Common myeloid progenitor, CD34-positive (primary cell): Measurements from ENCODE around the gene ABHD4.
"Not testable (repeated sequence)": the region's sequence is repeated elsewhere in the genome, so short reads cannot be mapped to it uniquely, and the experiment has no call there.

Source experiments
- CTCF ChIA-PET: fragments of 350-600 bp; sonication (Branson Sonifier 250); formaldehyde crosslinking; loops from one replicate; lab custom pipeline; 2021; ENCODE audit warnings: antibody characterized with exemption; lab: Charles Lee
- POLR2A ChIA-PET: fragments of 350-600 bp; sonication (Branson Sonifier 250); formaldehyde crosslinking; loops from one replicate; lab custom pipeline; 2021; ENCODE audit warnings: antibody characterized with exemption; lab: Charles Lee
- DNase-seq, 3 donors: peaks; one replicate each; pipeline versions ENCODE4 v3.0.0 to v3.0.0-alpha.2; 2013
- H3K27ac ChIP-seq, 2 experiments: 1 replicate in 1 of 2; 2 replicates in 1 of 2; pipeline ENCODE4 v1.7.0; 2013; ENCODE audit warnings: inconsistent platforms in 2 of 2, low read length in 2 of 2, mild to moderate bottlenecking in 2 of 2, low read depth in 1 of 2, moderate library complexity in 1 of 2; ENCODE audit not compliant: severe bottlenecking in 2 of 2, insufficient read depth in 1 of 2, poor library complexity in 1 of 2
- H3K27me3 ChIP-seq, 5 experiments: replicated peaks in 2 of 5; 1 replicate in 3 of 5; 2 replicates in 2 of 5; pipeline versions ENCODE4 v1.6.1 to v1.7.0; 2013; ENCODE audit warnings: low read length in 4 of 5, mild to moderate bottlenecking in 2 of 5, moderate library complexity in 2 of 5, inconsistent platforms in 1 of 5; ENCODE audit not compliant: insufficient read depth in 5 of 5, control insufficient read depth in 4 of 5
- H3K36me3 ChIP-seq, 4 experiments: 1 replicate in 2 of 4; 2 replicates in 2 of 4; pipeline versions ENCODE4 v1.6.1 to v1.7.0; 2013; ENCODE audit warnings: low read length in 3 of 4, control low read depth in 1 of 4, mild to moderate bottlenecking in 1 of 4; ENCODE audit not compliant: control insufficient read depth in 4 of 4, insufficient read depth in 4 of 4
- H3K4me1 ChIP-seq, 4 experiments: 1 replicate in 3 of 4; 2 replicates in 1 of 4; pipeline versions ENCODE4 v1.6.1 to v1.7.1; 2013; ENCODE audit warnings: low read length in 3 of 4, mild to moderate bottlenecking in 3 of 4, control low read depth in 1 of 4, inconsistent platforms in 1 of 4, moderate library complexity in 1 of 4; ENCODE audit not compliant: control insufficient read depth in 4 of 4, insufficient read depth in 4 of 4; ENCODE audit errors: control extremely low read depth in 1 of 4
- H3K4me3 ChIP-seq, 7 experiments: 1 replicate in 4 of 7; 2 replicates in 3 of 7; pipeline versions ENCODE4 v1.5.1 to v1.7.0; 2013; ENCODE audit warnings: mild to moderate bottlenecking in 7 of 7, low read length in 6 of 7, moderate library complexity in 6 of 7, inconsistent platforms in 2 of 7, low read depth in 2 of 7, control low read depth in 1 of 7; ENCODE audit not compliant: insufficient read depth in 4 of 7, control insufficient read depth in 1 of 7; ENCODE audit errors: extremely low read depth in 1 of 7
- H3K9me3 ChIP-seq, 5 experiments: 1 replicate in 4 of 5; 2 replicates in 1 of 5; pipeline versions ENCODE4 v1.6.1 to v1.7.1; 2013; ENCODE audit warnings: low read length in 4 of 5, mild to moderate bottlenecking in 2 of 5, inconsistent platforms in 1 of 5, low read depth in 1 of 5, moderate library complexity in 1 of 5; ENCODE audit not compliant: control insufficient read depth in 4 of 5, insufficient read depth in 2 of 5; ENCODE audit errors: control extremely low read depth in 1 of 5
- WGBS: methylation state at CpG from one replicate; pipeline ENCODE4 v1.1.5; 2013; ENCODE audit not compliant: insufficient coverage; 5-methylcytosine and 5-hydroxymethylcytosine counted together

ABHD4 gene

GRCh38 chr14:22614240-22614799 lies 16.2 kb downstream of the ABHD4 start:
- no peaks in the 10 kb centered on the region for H3K27me3 ChIP-seq
- H3K4me3 ChIP-seq: no peak overlapping the region
- no peak overlapping the region for H3K27ac ChIP-seq
- ChIA-PET CTCF (interaction anchor here (1.2 kb wide), 1 partner anchor 15 kb away, joined by 4 read pairs; the partner anchor contains the start of gene ABHD4), POLR2A (no interaction called here)
- WGBS: 77% methylated on average over 5 of the region's 6 CpGs
- H3K36me3 ChIP-seq: peaks cover 6 to 34% (median 20%) of the 10 kb centered on the region in 4 experiments
- peaks cover 0 to 3% (median 0%) of the 10 kb centered on the region in 4 experiments for H3K4me1 ChIP-seq
- H3K9me3 ChIP-seq: no peaks in the 10 kb centered on the region
- peak in 2 of 3 donors; percentile 32 to 52 for DNase-seq

GRCh38 chr14:22615765-22616164 lies 17.7 kb downstream of the ABHD4 start:
- H3K4me3 ChIP-seq, H3K4me1 ChIP-seq, H3K27ac ChIP-seq, H3K27me3 ChIP-seq, CTCF ChIA-PET, DNase-seq, POLR2A ChIA-PET, H3K9me3 ChIP-seq: not testable (repeated sequence)
- peaks cover 4 to 21% (median 9%) of the 10 kb centered on the region in 4 experiments for H3K36me3 ChIP-seq
- 100% methylated on average over 1 of the region's 2 CpGs for WGBS

- peaks cover 8 to 18% (median 15%) of the 10 kb centered on the region in 4 experiments for H3K4me1 ChIP-seq
- H3K4me3 ChIP-seq: no peak overlapping the region
- no peaks in the 10 kb centered on the region for H3K36me3 ChIP-seq
- no peaks in the 10 kb centered on the region for H3K9me3 ChIP-seq
- no peaks in the 10 kb centered on the region for H3K27me3 ChIP-seq
- no peak for DNase-seq
- ChIA-PET CTCF (no interaction called here), POLR2A (no interaction called here)
- WGBS: 100% methylated on average over 1 of the region's 2 CpGs
- no peak overlapping the region for H3K27ac ChIP-seq
Observed at GRCh38 chr14:22622255-22622654, 24.2 kb downstream of the ABHD4 start.

GRCh38 chr14:22623047-22623446 lies 24.9 kb downstream of the ABHD4 start:
- 0% methylated on average over 2 of the region's 2 CpGs for WGBS
- Histone ChIP-seq H3K27me3 (no peaks in the 10 kb centered on the region), H3K4me3 (no peak overlapping the region), H3K27ac (no peak overlapping the region), H3K36me3 (no peaks in the 10 kb centered on the region), H3K9me3 (no peaks in the 10 kb centered on the region), H3K4me1 (peaks cover 8 to 18% (median 15%) of the 10 kb centered on the region in 4 experiments)
- ChIA-PET POLR2A (no interaction called here), CTCF (no interaction called here)
- peak; percentile 26 to 72 (median 59) for DNase-seq

GRCh38 chr14:22626590-22626989 lies 28.5 kb downstream of the ABHD4 start:
- ChIA-PET CTCF (interaction anchor here (0.6 to 1.3 kb wide), 2 partner anchors 15 to 22 kb away, joined by 3 read pairs; no protein-coding TSS in a partner anchor), POLR2A (no interaction called here)
- DNase-seq: no peak
- Histone ChIP-seq H3K27me3 (no peaks in the 10 kb centered on the region), H3K4me1 (peaks cover 8 to 18% (median 15%) of the 10 kb centered on the region in 4 experiments), H3K27ac (no peak overlapping the region), H3K9me3 (peaks cover 0 to 6% (median 4%) of the 10 kb centered on the region in 5 experiments), H3K4me3 (no peak overlapping the region), H3K36me3 (no peaks in the 10 kb centered on the region)
- 100% methylated on average over 6 of the region's 6 CpGs for WGBS

- Histone ChIP-seq H3K9me3 (peaks cover 0 to 9% (median 4%) of the 10 kb centered on the region in 5 experiments), H3K36me3 (no peaks in the 10 kb centered on the region), H3K4me1 (peaks cover 8 to 15% (median 13%) of the 10 kb centered on the region in 4 experiments), H3K4me3 (no peak overlapping the region), H3K27ac (no peak overlapping the region), H3K27me3 (no peaks in the 10 kb centered on the region)
- DNase-seq: no peak
- WGBS: 100% methylated on average over 5 of the region's 7 CpGs
- ChIA-PET CTCF (interaction anchor here (1.0 kb wide), 1 partner anchor 15 kb away, joined by 3 read pairs; no protein-coding TSS in a partner anchor), POLR2A (no interaction called here)
Observed at GRCh38 chr14:22627506-22628263, 29.6 kb downstream of the ABHD4 start.

GRCh38 chr14:22629361-22629760 lies 31.3 kb downstream of the ABHD4 start:
- ChIA-PET POLR2A (no interaction called here), CTCF (interaction anchor here (1.0 kb wide), 1 partner anchor 28 kb away, joined by 3 read pairs; no protein-coding TSS in a partner anchor)
- Histone ChIP-seq H3K27ac (no peak overlapping the region), H3K9me3 (peaks cover 0 to 9% (median 4%) of the 10 kb centered on the region in 5 experiments), H3K36me3 (no peaks in the 10 kb centered on the region), H3K27me3 (no peaks in the 10 kb centered on the region), H3K4me1 (no peaks in the 10 kb centered on the region), H3K4me3 (no peak overlapping the region)
- 90% methylated on average over 3 of the region's 5 CpGs for WGBS
- no peak for DNase-seq
